ENCODE measurements around the gene CCDC148.
"Not testable (repeated sequence)": the region's sequence is repeated elsewhere in the genome, so short reads cannot be mapped to it uniquely, and the experiment has no call there.

The CCDC148 gene

GRCh38 chr2:158273791-158274190 lies 182.8 kb downstream of the CCDC148 start:
- DNase-seq, result no peak

- DNase-seq, result no peak
Measured at GRCh38 chr2:158270536-158270935, 186.0 kb downstream of the CCDC148 start.

- DNase-seq, result no peak
Measured at GRCh38 chr2:158269143-158269542, 187.4 kb downstream of the CCDC148 start.

GRCh38 chr2:158266111-158266510 lies 190.4 kb downstream of the CCDC148 start:
- no peak for DNase-seq

- no peak for DNase-seq
Measured at GRCh38 chr2:158255257-158255656, 201.3 kb downstream of the CCDC148 start.

- DNase-seq, result no peak
Measured at GRCh38 chr2:158253170-158253569, 203.4 kb downstream of the CCDC148 start.

- DNase-seq, result no peak
Measured at GRCh38 chr2:158251356-158251755, 205.2 kb downstream of the CCDC148 start.

GRCh38 chr2:158243392-158243791 lies 213.2 kb downstream of the CCDC148 start:
- no peak for DNase-seq

- no peak for DNase-seq
Measured at GRCh38 chr2:158242280-158242679, 214.3 kb downstream of the CCDC148 start.

GRCh38 chr2:158240975-158241374 lies 215.6 kb downstream of the CCDC148 start:
- DNase-seq, result no peak

- DNase-seq, result no peak
Measured at GRCh38 chr2:158239271-158239670, 217.3 kb downstream of the CCDC148 start.

- no peak for DNase-seq
Measured at GRCh38 chr2:158234497-158234896, 222.1 kb downstream of the CCDC148 start.

- DNase-seq, result no peak
Measured at GRCh38 chr2:158232476-158232875, 224.1 kb downstream of the CCDC148 start.

- no peak for DNase-seq
Measured at GRCh38 chr2:158228943-158229508, 227.5 kb downstream of the CCDC148 start.

- not testable (repeated sequence) for DNase-seq
Measured at GRCh38 chr2:158223066-158223465, 233.5 kb downstream of the CCDC148 start.

- no peak for DNase-seq
Measured at GRCh38 chr2:158221063-158222020, 235.2 kb downstream of the CCDC148 start.

GRCh38 chr2:158217593-158217992 lies 239.0 kb downstream of the CCDC148 start:
- DNase-seq, result no peak

GRCh38 chr2:158214431-158214830 lies 242.1 kb downstream of the CCDC148 start:
- no peak for DNase-seq

- no peak for DNase-seq
Measured at GRCh38 chr2:158213773-158214172, 242.8 kb downstream of the CCDC148 start.

- no peak for DNase-seq
Measured at GRCh38 chr2:158212301-158212700, 244.3 kb downstream of the CCDC148 start.

- no peak for DNase-seq
Measured at GRCh38 chr2:158211502-158211901, 245.1 kb downstream of the CCDC148 start.

GRCh38 chr2:158207354-158207753 lies 249.2 kb downstream of the CCDC148 start:
- DNase-seq, result no peak

- DNase-seq, result no peak
Measured at GRCh38 chr2:158205215-158205614, 251.3 kb downstream of the CCDC148 start.

GRCh38 chr2:158204741-158205165 lies 251.8 kb downstream of the CCDC148 start:
- no peak for DNase-seq

All from activated CD4-positive, alpha-beta T cell treated with anti-CD3 and anti-CD28 coated beads, Interleukin-2, amount 50 U/mL, for 1 hour (primary cell).